Dedifferentiated amniotic fluid mesenchymal stem cell (primary cell): ENCODE results near the gene KCNQ2.
A peak's percentile ranks its signal among the peaks of the same experiment; 100 is the strongest.
"Not testable (repeated sequence)": the region's sequence is repeated elsewhere in the genome, so short reads cannot be mapped to it uniquely, and the experiment has no call there.

Source experiments
- DNase-seq: peaks from one replicate; pipeline ENCODE4 v3.0.0-alpha.2; 2016; ENCODE audit errors: extremely low spot score

The KCNQ2 gene

DNA sequence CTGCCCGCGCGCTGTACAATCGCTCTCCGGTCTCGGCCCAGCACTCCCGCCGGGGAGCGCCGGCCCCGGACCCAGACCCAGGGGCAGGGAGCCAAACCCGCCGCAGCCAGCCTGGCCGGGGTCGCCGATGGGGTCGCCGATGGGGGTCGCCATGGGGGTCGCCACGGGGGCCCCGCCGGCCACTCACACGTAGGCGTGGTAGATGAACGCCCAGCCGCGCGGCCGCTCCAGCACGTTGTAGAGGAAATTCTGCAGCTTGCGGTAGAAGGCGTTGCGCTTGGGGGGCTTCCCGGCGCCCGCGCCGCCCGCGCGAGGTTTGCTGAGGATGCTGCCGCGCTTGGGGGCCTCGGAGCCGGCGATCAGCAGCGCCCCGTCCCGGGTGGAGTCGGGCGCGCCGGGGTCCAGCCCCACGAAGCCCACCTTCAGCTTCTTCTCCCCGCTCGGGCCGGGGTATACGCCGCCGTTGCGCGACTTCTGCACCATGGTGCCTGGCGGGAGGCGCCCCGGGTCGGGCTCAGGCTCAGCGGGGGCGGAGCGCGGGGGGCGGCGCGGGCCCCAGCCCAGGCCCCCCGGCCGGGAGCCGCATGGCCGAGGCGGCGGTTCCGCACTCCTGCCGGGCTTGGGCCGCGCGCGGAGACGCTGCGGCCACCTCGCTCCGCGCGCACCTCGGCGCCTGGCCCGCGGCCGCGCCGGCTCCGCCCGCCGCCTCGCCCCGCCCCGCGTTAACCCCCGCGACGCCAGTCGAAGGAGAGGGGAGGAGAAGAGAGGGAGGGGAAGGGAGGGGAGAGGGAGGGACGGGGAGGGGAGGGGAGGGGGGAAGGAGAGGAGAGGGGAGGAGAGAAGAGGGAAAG, at the start of gene KCNQ2:
Gene KCNQ2 (minus strand): TSS at position 675 of the 851 bp plus-strand sequence. CDS start 192 bp downstream, at position 483.
- DNase-seq, result no peak

DNA sequence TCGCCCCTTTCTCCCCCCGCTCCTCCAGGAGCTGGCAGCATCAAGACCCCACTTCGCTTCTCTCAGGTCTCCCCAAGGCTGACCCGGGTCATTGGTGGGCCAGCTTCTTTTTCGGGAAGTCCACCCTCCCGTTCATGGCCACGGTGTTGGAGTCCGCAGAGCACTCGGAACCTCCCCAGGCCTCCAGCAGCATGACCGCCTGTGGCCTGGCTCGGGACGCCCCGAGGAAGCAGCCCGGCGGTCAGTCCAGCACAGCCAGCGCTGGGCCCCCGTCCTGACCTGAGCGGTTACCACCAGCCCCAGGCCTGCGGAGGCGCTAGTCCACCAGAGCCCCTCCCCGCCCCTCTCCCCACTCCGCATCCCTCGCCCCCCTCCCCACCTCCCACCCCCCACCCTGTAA, 49.1 kb upstream of the KCNQ2 start:
- no peak for DNase-seq

DNA sequence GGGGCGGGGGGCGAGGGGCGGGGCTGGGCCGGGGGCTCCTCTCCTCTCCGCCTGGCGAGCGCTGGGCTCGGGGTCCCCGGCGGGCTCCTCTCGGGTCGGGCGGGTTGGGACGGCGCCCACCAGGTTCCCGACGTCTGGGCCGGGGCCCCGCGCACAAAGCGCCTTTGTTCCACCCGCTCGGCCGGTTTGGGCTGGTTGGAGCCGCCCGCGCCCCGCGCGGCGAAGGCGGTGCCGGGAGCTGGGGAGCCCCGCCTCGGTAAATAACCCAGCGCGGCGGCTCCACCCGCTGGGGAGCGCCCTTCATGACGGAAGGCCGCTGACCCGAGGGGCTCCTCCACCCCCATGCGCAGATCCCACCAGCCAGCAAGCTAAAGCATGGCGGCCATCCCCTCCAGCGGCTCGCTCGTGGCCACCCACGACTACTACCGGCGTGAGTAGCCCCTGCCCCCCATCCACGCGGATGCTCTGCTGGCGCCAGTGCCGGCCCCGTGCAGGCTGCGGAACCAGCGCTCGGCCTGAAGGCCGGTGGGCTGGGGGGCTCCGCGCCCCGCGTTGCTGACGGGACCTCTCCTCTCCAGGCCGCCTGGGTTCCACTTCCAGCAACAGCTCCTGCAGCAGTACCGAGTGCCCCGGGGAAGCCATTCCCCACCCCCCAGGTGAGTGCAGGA, 48.6 kb upstream of the KCNQ2 start:
- peak; percentile 39 for DNase-seq

DNA sequence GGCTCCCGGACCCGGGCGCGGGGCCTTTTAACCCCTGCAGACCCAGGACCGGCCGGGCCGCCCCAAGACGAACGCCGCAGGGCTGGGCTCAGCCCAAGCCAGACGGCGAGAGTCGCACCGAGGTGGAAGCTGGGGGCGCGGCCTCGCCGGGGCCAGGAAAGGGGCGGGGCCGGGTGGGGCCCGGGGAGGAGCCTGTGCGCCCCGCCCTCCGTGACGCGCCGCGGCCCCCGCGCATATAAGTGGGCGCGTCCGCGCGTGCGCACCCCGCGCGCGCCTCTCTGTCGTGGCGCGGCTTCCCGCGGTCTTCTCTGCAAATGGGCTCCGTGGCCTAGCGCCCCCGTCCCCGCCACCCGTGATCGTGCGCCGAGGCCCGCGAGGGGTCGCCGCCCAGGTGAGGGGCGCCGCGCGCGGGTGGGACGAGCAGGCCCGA, 48.1 kb upstream of the KCNQ2 start, which contains the start of gene PPDPF:
Gene PPDPF (plus strand): TSS at position 262 of the 430 bp plus-strand sequence. CDS start 544 bp downstream, outside the sequence.
- DNase-seq, result peak; percentile 59

DNA sequence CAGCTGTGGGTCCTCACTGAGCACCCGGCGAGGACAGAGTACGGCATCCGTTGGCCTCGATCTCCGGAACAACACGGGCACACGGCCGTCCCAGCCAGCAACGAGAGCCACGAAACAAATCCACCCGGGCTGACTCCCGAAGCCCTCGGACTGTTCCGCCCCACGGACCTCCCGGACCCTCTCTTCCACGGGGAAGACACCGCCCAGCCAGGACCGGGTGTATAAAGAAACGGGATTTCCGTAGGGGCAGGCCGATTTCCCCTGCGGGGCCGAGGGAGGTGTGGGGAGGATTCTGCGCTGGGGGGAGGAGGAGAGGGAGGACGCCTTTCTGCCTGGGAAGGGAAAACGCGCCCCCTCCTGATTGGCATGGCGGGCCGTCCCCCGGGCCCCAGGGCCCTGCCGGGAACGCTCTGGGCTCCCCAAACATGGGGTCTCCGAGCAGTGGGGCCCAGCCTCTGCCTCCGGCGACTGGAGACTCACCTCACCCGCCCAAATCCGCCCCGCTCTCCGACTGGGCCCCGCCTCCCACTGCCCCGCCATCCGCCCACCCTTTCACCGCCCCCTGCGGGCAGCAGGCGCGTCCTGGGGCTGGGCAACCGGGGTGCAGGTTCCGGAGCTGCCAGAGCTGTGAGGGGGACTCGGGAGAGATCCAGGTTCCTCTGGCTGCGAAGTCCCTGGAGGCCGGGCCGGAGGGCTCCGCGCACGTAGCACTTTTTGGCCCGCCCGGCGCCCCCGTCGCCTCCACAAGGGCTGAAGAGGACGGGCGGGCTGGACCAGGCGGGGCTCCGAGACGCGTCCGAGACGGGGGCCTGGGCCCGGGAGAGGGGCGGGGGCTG, 47.4 kb upstream of the KCNQ2 start:
- DNase-seq, result no peak

DNA sequence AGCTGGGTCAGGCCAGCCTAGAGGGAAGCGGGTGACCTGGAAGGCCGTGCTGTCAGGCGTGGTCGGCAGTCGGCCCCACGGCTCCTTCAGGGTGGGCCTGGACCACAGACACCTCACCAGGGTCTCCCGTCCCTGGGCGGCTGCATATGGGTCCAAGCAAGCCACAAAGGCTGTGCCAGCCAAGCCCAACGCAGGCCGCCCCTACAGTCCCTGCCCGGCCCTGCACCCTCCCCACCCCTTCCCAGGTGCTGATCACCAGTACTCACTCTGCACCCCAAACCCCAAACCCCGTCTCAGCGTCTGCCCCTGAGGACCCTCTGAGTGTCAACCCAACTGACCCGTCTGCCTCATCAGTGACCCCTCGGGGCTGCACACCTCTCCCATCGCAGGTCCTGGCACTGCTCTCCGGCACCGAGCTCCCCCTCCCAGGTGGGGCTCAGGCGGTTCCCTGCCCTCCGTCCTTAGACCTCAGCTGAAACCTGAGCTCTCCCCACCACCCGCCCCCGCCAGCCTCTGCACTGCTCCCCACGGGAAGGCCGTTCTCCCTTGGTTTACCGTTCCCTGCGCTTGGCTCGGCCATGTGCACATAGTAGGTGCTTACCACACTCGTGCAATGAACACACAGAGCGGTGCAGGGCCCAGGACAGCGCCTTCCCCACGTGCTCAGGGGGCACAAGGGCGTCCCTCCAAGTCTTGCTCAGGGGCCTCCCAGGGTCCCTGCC, 46.7 kb upstream of the KCNQ2 start:
- no peak for DNase-seq

DNA sequence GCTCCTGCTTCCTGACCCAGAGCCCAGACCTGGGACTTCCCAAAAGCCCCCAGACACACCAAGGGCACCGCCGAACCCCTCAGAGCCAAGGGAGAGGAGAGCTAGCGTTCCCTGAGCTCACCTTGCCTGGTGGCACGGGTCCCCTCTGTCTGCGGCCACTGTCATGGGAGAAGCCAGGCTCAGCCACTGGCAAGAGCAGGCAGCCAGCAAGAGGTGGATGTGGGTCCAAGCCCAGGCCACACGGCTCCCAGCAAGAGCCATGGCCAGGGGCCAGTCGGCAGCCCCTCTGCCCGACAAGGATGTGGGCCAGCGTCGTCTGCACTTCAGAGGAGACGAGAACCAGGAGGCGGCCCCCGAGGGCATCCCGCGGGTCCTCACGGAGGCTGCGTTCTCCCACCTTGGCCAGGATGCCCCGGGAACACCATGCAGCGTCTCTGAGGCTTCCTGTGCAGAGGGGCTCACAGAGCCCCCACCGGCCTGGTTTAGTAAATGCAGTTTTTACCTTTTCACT, 46.0 kb upstream of the KCNQ2 start:
- no peak for DNase-seq

DNA sequence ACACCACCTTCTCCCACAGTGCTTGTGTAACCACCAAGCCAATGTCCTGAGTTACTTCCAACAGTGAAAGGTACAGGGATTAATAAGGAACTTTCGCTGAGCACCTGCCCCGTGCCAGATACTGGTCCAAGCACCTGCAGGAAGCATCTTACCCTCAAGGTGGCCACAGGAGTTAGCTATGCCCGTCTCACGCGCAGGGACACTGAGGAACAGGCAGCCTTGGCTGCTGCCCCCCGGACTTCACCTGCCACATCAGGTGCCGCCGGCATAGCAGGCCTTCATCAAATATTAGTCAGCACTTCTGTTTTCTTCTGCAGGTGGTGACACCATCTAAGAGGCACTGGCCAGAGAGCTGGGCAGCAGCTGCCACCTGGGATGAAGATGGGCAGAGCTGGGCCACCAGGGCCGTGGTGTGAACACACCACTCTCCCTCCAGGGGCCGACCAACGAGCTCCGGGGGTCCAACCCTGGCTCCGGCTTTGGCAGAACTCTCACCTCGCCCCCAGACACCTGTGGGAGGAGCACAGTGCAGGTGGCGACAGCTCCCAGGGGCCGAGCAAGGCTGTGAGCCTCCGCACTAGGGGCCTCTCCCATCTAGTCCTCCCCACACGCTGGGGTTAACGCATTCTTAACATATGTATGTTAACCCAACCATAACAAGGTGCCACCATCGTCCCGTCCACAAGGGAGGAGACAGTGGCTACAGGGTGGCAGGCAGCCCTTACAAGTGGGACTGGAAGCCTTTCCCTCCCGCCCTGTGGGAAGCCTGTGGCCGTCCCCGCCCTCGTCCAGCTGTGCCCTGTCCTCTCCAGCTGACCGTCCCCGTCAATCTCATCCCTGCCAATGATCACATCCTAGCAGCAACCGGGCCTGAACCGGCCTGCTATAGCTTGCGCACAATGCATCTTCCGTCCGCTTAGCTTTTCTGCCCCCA, 45.2 kb upstream of the KCNQ2 start:
- DNase-seq, result no peak

DNA sequence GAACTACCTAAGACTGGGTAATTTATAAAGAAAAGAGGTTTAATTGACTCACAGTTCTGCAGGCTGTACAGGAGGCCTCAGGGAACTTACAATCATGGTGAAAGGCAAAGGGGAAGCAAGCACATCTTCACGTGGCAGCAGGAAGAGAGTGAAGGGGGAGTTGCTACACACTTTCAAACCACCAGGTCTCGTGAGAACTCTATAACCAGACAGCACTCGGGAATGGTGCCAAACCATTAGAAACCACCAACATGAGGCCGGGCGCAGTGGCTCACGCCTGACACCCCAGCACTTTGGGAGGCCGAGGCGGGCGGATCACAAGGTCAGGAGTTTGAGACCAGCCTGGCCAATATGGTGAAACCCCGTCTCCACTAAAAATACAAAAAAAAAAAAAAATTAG, 42.1 kb upstream of the KCNQ2 start:
- DNase-seq, result not testable (repeated sequence)

DNA sequence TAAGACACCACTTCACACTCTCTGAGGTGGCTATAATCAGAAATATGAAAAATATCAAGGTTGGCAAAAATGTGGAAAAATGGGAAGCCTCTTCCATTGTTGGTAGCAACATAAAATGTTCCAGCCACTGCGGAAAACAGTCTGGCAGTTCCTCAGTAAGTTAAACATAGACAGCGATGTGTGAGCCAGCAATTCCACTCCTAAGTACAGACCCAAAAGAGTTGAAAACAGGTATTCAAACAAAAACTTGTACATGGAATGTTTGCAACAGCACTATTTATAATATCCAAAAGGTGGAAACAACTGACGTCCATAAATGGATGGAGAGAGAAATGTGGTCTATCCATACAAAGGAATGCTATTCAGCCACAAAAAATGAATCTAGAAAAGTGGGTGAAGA, 40.8 kb upstream of the KCNQ2 start:
- DNase-seq, result no peak

DNA sequence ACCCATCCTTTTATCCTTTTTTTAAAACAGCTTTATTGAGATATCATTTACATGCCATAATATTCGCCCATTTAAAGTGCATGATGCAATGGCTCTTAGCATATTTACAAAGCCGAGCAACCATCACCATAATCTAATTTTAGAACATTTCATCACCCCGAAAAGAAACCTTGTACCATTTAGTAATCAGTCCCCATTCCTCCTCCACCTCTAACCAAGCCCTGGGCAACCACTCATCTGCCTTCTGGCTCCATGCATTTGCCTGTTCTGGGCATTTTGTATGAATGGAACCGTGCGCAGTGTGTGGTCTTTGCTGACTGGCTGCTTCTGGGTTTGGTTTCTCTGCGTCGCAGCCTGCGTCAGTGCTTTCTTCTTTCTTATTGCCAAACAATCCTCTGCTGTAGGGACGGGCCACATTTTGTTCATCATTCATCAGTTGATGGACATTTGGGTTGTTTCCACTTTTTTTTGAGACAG, 36.7 kb upstream of the KCNQ2 start:
- DNase-seq, result no peak

DNA sequence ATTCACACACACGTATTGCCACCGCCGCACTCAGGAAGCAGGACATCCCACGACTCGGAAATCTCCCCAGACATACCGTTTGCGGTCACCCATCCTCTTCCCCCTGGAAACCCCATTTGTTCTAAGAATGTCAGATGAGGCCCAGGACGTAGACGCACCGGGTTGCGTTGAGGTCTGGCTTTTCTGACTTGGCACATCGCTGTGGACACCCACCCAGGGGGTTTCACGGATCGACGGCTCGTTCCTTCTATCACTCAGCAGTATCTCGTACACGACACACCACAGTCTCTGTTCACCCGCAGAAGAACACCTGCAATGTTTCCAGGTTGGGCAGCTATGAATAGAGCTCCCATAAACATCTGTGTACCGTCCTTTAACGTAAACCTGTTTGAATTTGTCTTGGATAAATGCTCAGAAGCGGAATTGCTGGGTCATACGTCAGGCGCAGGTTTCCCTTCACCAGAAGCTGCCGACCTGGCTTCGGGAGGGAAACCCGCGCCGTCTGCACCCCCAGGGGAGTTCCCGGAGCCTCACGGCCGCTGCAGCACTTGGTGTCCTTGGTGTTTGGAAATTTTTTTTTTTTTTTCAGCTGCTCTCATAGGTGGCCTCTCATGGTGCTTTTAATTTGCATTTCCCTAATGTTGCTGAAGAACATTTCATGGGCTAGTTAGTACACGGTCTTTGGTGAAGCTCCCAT, 35.8 kb upstream of the KCNQ2 start:
- DNase-seq, result no peak

DNA sequence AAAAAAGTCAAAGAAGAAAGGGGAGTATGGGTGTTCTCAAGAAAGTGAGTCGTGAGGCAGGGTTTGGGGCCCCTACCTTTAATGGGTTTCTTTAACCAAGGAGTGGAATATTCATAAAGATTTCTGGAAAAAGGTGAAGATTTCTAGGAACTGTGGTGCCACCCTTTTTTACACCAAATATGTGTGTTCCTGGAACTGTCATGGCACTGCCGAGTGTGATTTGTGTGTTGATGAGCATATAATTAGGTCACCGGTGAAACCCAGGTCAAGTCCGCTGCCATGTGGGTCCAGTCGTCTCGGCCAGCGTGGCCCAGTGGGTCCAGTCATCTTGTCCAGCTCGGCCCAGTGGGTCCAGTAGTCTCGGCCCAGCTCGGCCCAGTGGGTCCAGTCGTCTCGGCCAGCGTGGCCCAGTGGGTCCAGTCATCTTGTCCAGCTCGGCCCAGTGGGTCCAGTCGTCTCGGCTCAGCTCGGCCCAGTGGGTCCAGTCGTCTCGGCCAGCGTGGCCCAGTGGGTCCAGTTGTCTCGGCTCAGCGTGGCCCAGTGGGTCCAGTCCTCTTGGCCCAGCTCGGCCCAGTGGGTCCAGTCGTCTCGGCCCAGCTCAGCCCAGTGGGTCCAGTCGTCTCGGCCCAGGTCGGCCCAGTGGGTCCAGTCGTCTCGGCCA, 34.8 kb upstream of the KCNQ2 start:
- no peak for DNase-seq

DNA sequence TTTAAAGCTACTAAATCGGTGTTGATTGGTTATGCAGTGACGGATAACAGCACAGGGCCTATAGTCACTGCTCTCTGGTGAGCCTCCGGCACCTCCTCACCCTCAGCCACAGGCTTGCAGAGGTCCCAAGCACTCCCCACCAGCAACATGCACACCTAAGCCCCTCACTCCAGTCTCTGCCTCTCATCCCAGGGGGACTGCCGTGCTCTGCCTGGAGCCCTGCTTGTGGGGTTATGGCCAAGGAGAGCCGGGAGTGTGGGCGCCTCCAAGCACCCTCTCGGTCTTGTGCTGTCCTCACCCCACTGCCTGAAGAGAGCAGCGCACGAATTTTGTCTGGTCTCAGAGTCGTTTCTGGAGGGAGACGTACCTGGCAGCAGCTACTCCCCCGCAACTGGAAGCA, 33.3 kb upstream of the KCNQ2 start:
- DNase-seq, result no peak

DNA sequence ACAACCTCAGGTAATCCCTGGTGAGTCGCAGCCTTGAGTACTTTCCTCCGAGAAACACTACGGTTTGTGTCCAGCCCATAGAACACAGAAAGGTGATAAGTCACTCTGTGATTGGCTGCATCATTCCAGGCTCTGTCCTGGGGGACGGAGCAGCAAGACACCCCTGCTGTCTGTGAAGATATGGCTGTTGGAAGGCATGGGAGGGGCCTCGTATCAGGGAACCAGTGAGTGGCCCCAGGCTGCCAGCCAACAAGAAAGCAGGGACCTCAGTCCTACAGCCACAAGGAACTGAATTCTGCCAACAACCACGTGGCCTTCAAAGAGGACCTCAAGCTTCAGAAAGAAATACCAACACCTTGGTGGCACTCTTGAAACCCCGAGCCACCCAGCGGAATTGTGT, 32.8 kb upstream of the KCNQ2 start:
- DNase-seq, result no peak

DNA sequence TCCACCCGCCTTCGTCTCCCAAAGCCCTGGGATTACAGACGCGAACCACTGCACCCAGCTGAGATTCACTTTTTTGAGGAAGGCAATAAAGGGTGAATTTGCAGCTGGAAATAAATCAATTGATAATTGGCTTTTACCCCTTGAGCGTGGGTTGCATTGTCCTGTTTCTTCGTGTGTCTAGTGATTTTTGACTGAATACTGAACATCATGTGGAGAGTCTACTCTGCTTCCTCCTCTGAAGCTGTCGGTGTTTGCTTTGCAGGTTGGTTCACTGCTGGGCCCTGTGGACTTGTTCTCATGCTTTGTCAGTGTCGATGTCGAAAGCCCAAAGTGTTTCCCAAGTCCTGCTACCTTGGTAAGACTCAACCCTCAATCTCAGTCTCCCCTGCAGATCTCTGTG, 32.2 kb upstream of the KCNQ2 start:
- no peak for DNase-seq

DNA sequence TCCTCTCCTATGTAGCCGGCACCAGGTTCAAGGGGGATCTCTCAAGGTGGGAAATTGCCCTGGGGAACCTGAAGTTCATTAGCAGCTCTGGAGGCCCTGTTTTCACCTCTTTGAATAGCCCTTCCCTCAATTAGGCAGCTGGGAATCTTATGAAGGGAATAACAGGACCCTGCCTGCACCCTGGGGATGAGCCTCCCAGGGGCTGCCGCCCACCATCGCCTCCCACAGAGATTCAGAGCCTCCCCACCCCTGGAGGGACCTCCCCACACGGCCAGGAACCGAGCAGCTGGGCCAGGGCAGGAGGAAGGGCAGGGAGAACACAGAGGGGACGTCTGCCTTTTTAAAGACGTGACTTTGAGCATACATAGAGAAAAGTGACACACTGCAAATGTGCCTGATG, 31.1 kb upstream of the KCNQ2 start:
- DNase-seq, result no peak

DNA sequence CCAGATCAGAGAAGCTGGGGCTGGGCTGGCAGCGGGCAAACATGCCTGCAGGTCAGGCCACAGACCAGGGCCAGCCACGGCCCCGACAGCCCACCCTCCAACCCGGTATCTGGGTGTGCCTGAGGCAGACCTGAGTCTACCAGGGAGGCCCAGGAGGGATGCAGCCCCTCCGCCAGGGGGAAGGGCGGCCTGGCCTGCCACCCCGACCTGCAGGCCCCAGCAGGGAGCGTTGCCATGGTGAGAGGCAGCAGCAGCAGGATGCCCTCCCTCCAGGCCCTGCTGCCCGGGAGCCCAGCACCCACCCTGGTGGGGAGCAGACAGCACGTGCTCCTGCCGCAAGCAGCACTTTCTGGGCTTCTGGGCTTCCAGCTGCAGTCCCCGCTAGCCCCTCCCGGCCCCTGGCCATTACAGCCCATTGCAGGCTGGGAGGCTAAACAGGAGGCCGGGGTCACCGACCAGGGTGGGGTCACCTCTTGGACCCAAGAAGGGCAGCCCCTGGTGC, 30.3 kb upstream of the KCNQ2 start:
- no peak for DNase-seq
